ENCODE measurements around the gene ALOXE3.

GRCh38 chr17:8144401-8145231 is 26.3 kb upstream of the ALOXE3 start:
- TF ChIP-seq CREB1 (IDR thresholded peaks at IDR 0.05; ENCODE audit: low read depth) = no peak
- TF ChIP-seq REST (IDR thresholded peaks at IDR 0.05; ENCODE audit: low read depth) = no peak
- TF ChIP-seq NFIC (IDR thresholded peaks at IDR 0.05) = no peak
- TF ChIP-seq FOXM1 (IDR thresholded peaks at IDR 0.05; ENCODE audit: borderline replicate concordance, low read depth) = no peak
- no peak for TF ChIP-seq YY1 (IDR thresholded peaks at IDR 0.05; ENCODE audit: low read depth)
- no peak for TF ChIP-seq TCF12 (IDR thresholded peaks at IDR 0.05; ENCODE audit: low read depth)
- no peak for TF ChIP-seq TEAD4 (IDR thresholded peaks at IDR 0.05)
- TF ChIP-seq RAD21 (IDR thresholded peaks at IDR 0.05; ENCODE audit: low read depth) = no peak
- no peak for TF ChIP-seq TAF1 (IDR thresholded peaks at IDR 0.05; ENCODE audit: low read depth)
- no peak for TF ChIP-seq ZBTB7A (IDR thresholded peaks at IDR 0.05; ENCODE audit: low read depth)
- TF ChIP-seq EP300 (IDR thresholded peaks at IDR 0.05; ENCODE audit: borderline replicate concordance) = no peak
- no peak for TF ChIP-seq MAX (IDR thresholded peaks at IDR 0.05)
